HG03139 (cell line): ENCODE measurements around the gene NARS2.
"Not testable (repeated sequence)": the region's sequence is repeated elsewhere in the genome, so short reads cannot be mapped to it uniquely, and the experiment has no call there.

Experiments
- ATAC-seq: cut with Tn5 transposase; IDR thresholded peaks from one replicate; pipeline ENCODE4 v1.9.1; 2021; ENCODE audit not compliant: unreplicated experiment

NARS2 gene, protein sequence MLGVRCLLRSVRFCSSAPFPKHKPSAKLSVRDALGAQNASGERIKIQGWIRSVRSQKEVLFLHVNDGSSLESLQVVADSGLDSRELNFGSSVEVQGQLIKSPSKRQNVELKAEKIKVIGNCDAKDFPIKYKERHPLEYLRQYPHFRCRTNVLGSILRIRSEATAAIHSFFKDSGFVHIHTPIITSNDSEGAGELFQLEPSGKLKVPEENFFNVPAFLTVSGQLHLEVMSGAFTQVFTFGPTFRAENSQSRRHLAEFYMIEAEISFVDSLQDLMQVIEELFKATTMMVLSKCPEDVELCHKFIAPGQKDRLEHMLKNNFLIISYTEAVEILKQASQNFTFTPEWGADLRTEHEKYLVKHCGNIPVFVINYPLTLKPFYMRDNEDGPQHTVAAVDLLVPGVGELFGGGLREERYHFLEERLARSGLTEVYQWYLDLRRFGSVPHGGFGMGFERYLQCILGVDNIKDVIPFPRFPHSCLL

DNA sequence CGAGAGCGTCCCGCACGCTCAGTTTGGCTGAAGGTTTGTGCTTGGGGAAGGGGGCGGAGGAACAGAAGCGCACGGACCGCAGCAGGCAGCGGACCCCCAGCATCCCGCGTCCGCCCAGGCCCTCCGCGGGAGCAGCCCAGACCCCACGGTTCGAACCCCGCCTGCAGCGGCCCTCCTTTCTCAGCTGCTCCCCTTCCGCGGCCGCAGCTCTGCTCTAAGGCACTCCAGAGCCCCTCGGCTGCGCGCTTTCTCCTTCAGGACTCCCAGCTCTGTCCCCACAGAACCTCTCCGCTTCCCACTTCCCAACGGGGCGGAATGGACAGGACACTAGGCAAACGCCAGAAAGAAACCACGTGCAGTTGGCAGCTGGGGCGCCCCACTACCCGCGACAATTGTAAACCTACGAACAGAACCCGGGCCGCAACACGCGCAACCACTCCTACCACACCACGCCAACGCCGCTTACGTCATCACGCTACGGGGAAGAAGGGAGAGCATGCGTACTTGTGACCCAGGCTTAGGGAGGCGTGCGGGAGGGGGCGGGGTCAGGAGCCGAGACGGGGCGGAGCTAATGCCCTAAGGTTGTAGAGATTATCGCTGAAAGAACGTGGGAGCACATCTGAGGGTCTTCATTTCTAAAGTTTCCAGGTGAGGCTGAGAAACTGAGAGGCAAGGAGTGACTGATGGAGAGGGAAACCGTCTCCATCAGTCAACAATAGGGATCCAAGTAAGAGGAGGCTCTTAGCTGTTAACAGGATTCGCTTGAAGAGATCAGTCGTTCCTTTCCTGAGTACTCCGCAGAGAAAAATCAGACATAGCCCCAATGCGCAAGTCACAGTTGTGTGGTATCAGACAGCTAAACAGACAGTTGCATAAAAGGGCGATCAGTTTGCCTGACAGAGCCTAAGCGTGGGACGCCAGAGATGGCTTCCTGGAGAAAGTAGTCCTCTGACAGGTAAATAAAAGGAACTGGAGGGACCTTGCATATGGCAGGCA, at the start of gene NARS2:
NARS2 (minus strand) TSS at position 479 of the 996 bp plus-strand sequence; CDS start at position 103, 376 bp downstream.
- ATAC-seq = peak; percentile 95

DNA sequence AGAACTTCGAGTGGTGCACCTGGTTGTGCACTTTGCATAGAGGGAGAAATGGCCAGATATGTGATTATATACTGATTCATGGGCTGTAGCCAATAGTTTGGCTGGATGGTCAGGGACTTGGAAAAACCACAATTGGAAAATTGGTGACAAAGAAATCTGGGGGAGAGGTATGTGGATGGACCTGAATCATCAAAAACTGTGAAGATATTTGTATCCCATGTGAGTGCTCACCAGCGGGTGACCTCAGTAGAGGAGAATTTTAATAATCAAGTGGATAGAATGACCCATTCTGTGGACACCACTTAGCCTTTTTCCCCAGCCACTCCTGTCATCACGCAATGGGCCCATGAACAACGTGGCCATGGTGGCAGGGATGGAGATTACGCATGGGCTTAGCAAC, 48.0 kb upstream of the NARS2 start:
- no peak for ATAC-seq

DNA sequence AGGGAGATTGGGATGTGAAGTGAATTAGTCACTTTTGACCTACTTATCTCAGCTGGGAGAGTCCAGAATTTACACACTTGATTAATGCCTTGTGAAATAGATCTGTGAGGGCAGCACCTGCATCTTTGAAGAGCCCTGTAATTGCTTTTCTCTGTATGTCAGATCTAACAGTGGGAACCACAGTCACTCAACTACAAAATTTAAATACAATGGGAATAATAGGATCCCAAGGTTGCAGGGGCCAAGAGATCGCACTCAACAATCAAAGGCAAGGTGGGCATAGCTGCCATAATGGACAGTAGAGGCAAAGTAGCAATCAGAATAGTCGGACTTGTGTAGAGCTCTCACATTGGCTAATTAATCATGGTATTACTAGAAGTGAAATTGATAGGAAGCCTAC, 45.5 kb upstream of the NARS2 start:
- no peak for ATAC-seq

DNA sequence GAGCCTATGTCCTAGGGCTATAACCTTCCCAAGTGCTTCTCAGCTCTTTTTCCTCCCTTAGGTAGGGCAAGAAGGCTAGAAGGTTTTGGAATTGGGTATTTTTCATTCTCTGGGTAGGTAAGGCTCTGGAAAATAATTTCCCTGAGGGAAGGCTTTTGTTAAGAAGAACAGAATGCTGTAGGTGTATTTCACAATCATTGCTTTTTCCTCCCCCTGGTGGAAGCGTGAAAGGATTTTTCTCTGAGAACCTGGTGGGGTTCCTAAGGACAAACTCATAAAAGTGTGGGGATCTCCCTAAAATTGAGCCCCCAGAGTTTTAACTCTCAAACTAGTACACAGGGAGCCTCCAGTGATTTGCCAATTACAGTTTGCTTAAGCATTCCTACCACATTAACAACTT, 41.1 kb upstream of the NARS2 start:
- no peak for ATAC-seq

DNA sequence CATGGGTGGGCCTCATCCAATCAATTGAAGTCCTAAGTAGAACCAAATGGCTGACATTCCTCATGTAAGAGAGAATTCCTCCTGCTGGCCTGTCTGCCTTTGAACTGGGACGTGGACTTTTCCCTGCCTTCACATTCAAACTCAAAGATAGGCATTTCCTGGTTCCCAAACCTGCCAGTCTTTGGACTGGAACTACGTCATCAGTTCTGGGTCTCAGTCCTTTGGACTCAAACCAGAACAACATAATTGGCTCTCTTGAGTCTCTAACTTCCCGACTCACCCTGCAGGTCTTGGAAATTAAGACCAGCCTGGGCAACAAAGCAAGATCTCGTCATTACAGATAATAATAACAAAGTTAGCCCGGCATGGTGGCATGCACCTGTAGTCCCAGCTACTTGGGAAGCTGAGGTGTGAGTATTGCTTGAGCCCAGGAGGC, 38.7 kb upstream of the NARS2 start:
- ATAC-seq = no peak

DNA sequence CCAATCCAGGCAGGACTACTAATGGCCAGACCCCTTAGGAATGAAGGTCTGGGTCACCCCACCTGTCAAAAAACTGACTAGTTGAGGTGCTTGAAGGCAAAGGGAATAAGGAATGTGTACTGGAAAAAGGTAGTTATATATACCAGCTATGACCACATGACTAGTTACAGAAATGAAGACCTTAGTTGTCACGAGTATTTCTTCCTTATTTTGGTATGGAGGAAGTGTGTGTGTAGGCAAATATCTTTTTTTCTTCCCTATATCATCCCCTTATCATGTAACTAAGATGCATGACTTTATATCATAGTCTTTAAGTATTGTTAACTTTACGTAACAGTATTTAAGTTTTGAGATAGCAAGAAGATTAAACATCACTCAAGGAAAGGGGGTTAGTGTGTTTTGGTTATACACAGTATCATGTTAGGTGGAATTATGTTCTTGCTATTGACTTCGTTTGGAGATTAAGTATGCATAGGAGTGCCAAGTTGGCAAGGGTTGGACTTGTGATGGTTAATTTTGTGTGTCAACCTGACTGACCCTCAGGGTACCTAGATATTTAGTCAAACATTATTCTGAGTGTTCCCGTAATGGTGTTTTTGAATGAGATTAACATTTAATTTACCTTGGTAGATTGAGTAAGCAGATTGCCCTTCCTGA, 38.2 kb upstream of the NARS2 start:
- no peak for ATAC-seq

DNA sequence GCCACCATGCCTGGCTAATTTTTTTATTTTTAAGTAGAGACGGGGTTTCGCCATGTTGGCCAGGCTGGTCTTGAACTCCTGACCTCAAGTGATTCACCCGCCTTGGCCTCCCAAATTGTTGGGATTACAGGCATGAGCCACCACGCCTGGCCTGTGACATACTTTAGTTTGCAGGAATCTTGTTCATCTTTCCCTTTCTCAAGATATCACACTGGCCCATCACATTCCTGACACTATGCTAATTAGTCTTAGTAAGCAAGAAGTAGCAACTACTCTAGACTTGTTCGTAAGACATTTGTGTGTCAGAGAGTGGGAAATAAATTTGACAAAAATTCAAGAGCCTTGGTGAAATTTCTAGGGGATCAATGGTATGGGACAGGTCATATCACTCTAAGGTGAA, 34.7 kb upstream of the NARS2 start:
- not testable (repeated sequence) for ATAC-seq

DNA sequence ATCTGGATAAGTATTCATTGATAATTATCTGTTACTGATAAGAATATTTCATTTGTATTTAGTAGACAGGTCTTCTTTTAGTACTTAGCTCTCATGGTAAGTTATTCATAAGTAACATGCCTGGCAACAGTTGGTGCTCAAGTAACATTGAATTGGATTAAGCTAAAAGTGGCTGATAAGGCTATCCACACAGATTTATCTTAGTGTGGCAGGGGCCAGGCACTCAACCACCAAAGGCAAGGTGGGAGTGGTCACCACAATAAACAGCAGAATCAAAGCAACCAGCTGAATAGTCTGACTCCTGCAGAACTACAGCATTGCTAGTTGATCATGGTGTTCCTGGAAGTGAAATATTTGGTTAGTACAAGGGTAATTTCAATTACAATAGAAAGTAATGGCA, 33.0 kb upstream of the NARS2 start:
- no peak for ATAC-seq

DNA sequence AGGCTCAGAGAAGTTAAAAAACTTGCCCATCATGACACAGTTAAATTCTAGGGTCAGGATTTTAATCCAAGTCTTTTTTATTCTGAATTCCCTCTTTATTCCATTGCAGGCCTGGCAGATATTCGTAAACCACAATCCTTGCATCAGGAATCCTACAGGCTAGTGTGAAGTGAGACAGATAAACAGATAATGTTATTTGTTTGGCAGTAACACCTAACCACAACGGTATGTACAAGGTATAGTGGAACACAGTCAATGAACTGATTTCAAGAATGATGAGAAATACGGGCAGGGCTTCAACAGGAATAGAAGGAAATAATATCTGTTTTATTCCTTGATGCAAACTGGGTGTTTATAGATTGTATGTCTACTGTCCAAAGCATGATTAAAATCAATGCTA, 32.0 kb upstream of the NARS2 start:
- ATAC-seq = no peak

DNA sequence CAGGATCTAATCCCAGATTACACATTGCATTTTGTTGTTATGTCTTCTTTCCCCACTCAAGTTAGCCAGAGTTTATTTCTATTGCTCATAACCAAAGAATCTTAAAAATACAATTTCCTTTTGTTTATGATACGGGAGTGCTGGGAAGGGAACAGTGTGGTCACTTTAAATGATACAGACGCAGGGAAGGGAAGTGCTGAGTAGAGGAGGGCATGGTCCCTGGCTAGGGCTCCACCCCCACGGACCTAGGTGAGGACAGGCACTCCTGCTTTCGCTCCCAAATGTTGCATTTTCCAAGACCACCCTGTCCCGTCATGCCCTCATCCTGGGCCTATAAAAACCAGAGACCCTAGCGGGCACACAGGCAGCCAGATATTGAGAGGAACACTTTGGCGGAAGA, 30.6 kb upstream of the NARS2 start:
- ATAC-seq = no peak

DNA sequence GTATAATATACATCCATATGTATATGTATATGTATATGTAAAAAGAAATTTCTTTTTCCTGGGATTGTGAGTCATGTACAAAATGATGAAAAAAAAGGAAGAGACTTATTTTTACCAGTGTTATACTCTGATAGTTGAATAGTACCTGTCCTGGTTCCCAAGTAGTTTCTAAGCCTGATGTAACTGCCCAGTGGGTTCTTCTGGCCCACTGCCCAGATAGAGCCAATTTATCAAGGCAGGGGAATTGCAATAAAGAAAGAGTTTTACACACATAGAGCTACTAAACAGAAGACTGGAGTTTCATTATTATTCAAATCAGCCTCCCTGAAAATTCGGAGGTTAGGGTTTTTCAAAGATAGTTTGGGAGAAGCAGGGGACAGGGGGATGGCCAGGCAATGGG, 29.1 kb upstream of the NARS2 start:
- ATAC-seq = no peak

DNA sequence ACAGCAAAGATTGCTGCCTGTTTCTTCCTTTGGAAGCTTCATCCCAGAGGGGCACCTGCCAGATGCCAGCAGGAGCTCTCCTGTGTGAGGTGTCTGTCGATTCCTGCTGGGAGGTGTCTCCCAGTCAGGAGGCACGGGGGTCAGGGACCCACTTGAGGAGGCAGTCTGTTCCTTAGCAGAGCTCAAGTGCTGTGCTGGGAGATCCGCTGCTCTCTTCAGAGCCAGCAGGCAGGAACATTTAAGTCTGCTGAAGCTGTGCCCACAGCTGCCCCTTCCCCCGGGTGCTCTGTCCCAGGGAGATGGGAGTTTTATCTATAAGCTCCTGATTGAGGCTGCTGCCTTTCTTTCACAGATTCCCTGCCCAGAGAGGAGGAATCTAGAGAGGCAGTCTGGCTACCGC, 28.1 kb upstream of the NARS2 start:
- not testable (repeated sequence) for ATAC-seq

DNA sequence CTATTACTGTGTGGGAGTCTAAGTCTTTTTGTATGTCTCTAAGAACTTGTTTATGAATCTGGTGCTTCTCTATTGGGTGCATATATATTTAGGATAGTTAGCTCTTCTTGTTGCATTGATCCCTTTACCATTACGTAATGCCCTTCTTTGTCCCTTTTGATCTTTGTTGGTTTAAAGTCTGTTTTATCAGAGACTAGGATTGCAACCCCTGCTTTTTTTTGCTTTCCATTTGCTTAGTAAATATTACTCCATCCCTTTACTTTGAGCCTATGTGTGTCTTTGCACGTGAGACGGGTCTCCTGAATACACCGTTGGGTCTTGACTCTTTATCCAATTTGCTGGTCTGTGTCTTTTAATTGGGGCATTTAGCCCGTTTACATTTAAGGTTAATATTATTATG, 26.4 kb upstream of the NARS2 start:
- not testable (repeated sequence) for ATAC-seq

DNA sequence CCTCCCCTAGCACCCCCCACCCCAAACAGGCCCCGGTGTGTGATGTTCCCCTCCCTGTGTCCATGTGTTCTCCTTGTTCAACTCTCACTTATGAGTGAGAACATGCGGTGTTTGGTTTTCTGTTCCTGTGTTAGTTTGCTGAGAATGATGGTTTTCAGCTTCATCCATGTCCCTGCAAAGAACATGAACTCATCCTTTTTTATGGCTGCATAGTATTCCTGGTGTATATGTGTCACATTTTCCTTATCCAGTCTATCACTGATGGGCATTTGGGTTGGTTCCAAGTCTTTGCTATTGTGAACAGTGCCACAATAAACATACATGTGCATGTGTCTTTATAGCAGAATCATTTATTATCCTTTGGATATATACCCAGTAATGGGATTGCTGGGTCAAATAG, 22.9 kb upstream of the NARS2 start:
- ATAC-seq = not testable (repeated sequence)

DNA sequence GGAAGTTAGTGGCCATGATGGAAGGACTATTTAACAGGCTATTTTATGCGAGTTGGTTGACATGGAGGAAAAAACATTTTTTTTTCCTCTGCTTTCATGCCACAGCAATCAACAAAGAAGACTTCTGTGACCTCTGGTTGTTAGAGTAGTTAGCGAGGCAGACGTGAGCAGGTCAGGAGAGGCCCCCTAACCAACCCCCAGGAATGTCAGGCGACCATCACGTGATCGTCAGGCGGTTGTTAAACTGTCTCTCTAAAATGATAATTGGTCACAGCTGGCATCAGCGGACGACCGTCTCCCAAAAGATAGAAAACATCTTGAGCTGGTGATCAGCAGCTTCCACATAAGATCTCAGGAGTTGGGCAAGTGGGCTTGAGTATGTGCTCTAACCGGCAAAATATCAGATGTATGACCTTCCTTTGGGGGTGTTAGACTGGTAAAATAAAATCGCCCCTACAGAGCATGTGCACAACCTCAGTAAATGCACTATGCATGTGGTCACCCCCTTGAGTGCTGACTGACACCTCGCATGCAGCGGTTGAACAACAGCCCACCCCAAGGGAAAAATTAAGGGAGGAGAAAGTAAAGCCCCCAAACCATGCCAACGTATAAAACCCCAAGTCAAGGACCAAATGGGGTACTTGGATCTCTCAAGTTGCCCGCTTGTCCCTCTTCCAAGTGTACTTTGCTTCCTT, 20.9 kb upstream of the NARS2 start:
- ATAC-seq = no peak

DNA sequence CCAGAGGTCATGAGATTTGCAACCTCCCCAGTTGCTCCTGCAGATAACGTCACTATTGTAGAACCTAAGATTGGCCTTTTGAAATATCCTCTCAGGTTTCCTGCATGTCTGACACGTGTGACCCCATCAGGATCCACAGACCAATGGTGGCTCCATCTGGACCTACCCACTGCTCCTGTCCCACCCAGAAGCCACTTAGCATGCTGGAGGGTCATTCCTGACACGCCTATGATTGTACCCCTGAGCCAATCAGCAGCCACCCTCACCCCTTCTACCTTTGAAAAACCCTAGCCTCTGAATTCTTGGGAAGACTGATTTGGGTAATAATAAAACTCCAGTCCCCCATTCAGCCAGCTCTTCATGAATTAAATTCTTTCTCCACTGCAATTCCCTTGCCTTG, 20.1 kb upstream of the NARS2 start:
- ATAC-seq = no peak

DNA sequence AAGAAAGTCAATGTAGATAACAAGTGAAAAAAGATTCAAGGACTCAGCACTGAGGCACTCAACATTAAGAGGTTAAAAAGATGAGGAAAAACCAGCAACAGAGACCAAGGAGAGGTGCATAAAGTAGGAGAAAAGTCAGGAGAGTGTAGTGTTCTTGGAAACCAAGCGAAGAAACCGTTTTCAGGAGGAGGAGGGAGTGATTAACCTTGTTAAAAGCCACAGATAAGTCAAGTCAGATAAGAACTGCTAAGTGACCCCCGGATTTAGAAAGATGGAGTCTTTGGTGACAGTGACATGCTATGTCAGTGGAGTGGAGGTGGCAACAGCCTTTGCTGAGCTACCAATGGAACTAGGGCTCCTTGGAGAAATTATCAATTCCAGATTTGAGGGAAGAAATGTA, 13.9 kb upstream of the NARS2 start:
- no peak for ATAC-seq

DNA sequence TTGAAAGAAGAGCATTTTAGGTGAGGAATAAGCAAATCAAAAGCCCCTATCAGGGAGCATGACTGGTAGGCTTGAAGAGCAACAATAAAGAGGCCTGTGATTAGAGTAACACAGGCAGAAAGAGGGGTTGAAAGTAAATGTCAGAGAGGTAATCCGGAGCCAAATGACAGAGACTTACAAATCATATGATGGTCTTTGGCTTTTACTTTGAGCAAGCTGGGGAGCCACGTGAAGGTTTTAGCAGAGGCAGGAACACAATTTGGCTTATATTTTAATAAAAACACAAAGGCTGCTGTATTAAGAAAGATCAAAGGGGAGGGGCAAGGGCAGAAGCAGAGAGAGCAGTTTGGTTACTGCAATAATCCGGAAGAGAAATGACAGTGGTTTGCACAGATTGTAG, 12.8 kb upstream of the NARS2 start:
- ATAC-seq = no peak

DNA sequence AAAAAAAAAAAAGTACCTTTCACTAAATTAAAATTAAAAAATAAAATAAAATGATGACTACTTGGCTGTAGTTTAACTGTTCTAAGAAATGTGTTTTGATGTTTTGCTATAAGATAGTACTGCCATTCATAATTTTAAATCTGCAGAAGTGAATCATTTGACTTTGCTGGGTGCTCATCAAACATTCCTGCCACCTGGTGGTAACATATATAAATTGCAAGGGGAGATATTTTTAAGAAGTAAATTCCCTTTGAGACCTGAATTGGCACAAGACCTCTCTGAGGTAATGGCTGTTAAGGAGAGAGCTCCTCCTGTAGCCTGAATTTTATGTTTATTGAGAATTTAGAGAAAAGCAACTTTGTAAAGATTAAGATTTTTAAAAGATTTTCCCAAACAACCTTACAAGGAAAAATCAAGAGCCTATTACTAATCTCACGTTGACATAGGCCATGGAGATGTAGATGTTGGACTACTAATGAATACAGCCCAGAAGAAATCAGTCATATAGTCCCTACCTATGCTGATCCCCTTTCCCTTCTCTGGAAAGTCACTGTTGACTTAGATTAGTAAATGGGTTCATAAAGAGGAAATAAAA, 11.9 kb upstream of the NARS2 start:
- no peak for ATAC-seq

DNA sequence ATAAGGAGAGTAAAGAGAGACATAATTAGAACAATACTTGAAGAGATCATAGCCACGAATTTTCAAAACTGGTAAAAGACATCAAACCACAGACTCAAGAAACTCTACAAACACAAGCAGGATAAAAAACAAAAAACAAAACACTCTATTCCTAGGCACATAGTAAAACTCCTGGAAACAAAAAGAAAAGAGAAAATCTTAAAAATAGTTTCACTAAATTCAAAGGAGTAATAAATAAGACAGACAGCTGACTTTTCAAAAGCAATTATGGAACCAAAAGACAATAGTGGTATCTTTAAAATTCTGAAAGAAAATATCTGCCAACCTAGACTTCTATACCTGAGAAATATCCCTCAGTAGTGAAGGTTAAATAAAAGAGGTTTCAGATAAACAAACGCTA, 9.2 kb upstream of the NARS2 start:
- no peak for ATAC-seq
